ENCODE measurements around the gene RENBP. TPM values are rescaled to one million over a fixed set of nuclear protein-coding genes. Genes with fewer than 3 reads are reported as not detected.

RENBP gene
- total RNA-seq, 2 experiments from 2014 or later: 8.6 to 9.3 TPM

DNA sequence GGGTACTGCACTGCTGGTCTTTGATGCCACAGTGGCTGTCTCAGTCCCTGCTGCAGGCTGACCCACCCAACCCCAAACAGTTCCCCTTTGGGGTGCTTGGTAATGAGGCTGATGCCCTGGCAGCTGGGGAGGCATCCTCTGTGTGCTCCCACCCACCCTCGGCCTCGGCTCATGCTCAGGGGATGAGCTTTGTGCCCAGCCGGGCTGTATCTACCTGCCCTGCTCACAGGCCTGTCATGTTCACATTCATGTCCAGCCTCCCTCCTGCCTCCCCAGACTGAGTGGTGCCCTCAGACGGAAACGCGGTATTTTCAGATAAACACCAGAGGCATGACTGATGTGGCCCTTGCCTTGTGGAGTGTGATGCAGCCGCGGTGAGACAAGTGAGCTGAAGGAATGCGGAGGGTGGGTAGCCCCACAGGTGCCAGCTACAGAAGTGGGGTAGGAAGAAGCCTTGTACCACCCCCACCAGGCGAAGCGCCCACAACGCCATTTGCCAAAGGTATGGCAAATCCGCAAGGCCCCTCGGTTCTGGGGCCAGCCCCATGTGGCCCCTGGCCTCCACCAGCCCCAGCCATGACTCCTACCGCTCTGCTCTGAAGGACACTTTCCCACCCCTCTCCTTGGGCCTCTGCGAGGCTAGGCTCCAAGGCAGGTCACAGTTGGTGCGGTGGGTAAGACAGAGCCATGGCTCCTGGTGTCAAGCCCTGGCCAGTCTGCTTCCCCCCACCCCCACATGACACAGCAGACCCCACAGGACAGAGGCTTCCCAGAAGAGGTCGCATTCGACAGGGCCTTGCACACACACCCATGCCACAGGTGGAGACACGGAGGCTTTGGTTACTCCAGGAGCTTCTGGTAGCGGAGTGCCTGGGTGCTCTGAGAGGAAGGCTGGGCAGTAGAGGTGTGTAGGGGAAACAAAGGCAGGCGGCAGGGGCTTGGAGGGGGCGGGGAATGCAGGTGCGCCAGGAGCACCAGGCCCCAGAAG is 1.8 kb upstream of the RENBP start:
- no peaks in the 10 kb centered on the region for H3K9me3 ChIP-seq (ENCODE audit: control insufficient read depth in 1 of 2, insufficient read depth in 1 of 2, low read length in 2 of 2)
- ATAC-seq (ENCODE audit: poor library complexity) (no peak), DNase-seq (no peak)
- Mint-ChIP-seq H3K9me3 (no peaks in the 10 kb centered on the region), H3K27ac (no peak overlapping the region), H3K4me3 (no peak overlapping the region), H3K27me3 (no peaks in the 10 kb centered on the region), H3K36me3 (ENCODE audit: low read depth) (peaks cover 21% of the 10 kb centered on the region), H3K4me1 (ENCODE audit: low read depth) (peaks cover 11% of the 10 kb centered on the region)
- no peak overlapping the region for H3K4me3 ChIP-seq (ENCODE audit: low read length)
- TF ChIP-seq, protein P1, sequence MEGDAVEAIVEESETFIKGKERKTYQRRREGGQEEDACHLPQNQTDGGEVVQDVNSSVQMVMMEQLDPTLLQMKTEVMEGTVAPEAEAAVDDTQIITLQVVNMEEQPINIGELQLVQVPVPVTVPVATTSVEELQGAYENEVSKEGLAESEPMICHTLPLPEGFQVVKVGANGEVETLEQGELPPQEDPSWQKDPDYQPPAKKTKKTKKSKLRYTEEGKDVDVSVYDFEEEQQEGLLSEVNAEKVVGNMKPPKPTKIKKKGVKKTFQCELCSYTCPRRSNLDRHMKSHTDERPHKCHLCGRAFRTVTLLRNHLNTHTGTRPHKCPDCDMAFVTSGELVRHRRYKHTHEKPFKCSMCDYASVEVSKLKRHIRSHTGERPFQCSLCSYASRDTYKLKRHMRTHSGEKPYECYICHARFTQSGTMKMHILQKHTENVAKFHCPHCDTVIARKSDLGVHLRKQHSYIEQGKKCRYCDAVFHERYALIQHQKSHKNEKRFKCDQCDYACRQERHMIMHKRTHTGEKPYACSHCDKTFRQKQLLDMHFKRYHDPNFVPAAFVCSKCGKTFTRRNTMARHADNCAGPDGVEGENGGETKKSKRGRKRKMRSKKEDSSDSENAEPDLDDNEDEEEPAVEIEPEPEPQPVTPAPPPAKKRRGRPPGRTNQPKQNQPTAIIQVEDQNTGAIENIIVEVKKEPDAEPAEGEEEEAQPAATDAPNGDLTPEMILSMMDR (IDR thresholded peaks at IDR 0.05): no peak
- POLR2A ChIA-PET: interaction anchor here (0.8 to 10.3 kb wide), 4 partner anchors 12 to 23 kb away, joined by 3 to 196 read pairs (median 8); partner anchors contain the start of genes ARHGAP4 and NAA10
- CTCF ChIA-PET: interaction anchor here (0.7 to 3.8 kb wide), 8 partner anchors 9 to 182 kb away, joined by 3 to 101 read pairs (median 4); partner anchors contain the start of genes ARHGAP4, NAA10 and PLXNB3
- H3K4me1 ChIP-seq (ENCODE audit: insufficient read depth, low read length): peaks cover 55% of the 10 kb centered on the region
- no peaks in the 10 kb centered on the region for H3K27me3 ChIP-seq (ENCODE audit: control insufficient read depth in 1 of 2, insufficient read depth in 2 of 2, low read length in 2 of 2)
- peaks cover 27% of the 10 kb centered on the region for H3K36me3 ChIP-seq (ENCODE audit: insufficient read depth, low read length)
- intact Hi-C loops (cut with DNase I, micrococcal nuclease): loop anchor here (5.0 to 10.0 kb wide), 2 partner anchors 989 to 991 kb away; no protein-coding TSS in a partner anchor
- no peak overlapping the region for H3K27ac ChIP-seq (ENCODE audit: low read depth in 1 of 2, low read length in 2 of 2)

GRCh38 chrX:153944800-153945150 is 332 bp upstream of the RENBP start:
- no peaks in the 10 kb centered on the region for H3K9me3 Mint-ChIP-seq
- Histone ChIP-seq H3K4me1 (ENCODE audit: insufficient read depth, low read length) (peaks cover 56% of the 10 kb centered on the region), H3K9me3 (ENCODE audit: control insufficient read depth in 1 of 2, insufficient read depth in 1 of 2, low read length in 2 of 2) (no peaks in the 10 kb centered on the region), H3K36me3 (ENCODE audit: insufficient read depth, low read length) (peaks cover 13% of the 10 kb centered on the region), H3K27me3 (ENCODE audit: control insufficient read depth in 1 of 2, insufficient read depth in 2 of 2, low read length in 2 of 2) (no peaks in the 10 kb centered on the region), H3K27ac (ENCODE audit: low read depth in 1 of 2, low read length in 2 of 2) (no peak overlapping the region), H3K4me3 (ENCODE audit: low read length) (peak overlapping the region; percentile 54)
- peaks cover 20% of the 10 kb centered on the region for H3K4me1 Mint-ChIP-seq (ENCODE audit: low read depth)
- no peaks in the 10 kb centered on the region for H3K27me3 Mint-ChIP-seq
- intact Hi-C loops (cut with DNase I, micrococcal nuclease): loop anchor here (5.0 to 10.0 kb wide), 2 partner anchors 987 to 990 kb away; no protein-coding TSS in a partner anchor
- ChIA-PET CTCF (interaction anchor here (0.6 to 1.4 kb wide), 5 partner anchors 8 to 181 kb away, joined by 3 to 6 read pairs (median 5); partner anchors contain the start of gene PLXNB3), POLR2A (interaction anchor here (1.1 to 10.3 kb wide), 5 partner anchors 9 to 34 kb away, joined by 3 to 196 read pairs (median 3); partner anchors contain the start of genes ARHGAP4 and NAA10)
- DNase-seq: no peak
- peak; percentile 4 for ATAC-seq (ENCODE audit: poor library complexity)
- H3K27ac Mint-ChIP-seq: peak overlapping the region; percentile 76
- H3K4me3 Mint-ChIP-seq: no peak overlapping the region
- H3K36me3 Mint-ChIP-seq (ENCODE audit: low read depth): peaks cover 9% of the 10 kb centered on the region
- TF ChIP-seq, protein P1 (IDR thresholded peaks at IDR 0.05): no peak

DNA sequence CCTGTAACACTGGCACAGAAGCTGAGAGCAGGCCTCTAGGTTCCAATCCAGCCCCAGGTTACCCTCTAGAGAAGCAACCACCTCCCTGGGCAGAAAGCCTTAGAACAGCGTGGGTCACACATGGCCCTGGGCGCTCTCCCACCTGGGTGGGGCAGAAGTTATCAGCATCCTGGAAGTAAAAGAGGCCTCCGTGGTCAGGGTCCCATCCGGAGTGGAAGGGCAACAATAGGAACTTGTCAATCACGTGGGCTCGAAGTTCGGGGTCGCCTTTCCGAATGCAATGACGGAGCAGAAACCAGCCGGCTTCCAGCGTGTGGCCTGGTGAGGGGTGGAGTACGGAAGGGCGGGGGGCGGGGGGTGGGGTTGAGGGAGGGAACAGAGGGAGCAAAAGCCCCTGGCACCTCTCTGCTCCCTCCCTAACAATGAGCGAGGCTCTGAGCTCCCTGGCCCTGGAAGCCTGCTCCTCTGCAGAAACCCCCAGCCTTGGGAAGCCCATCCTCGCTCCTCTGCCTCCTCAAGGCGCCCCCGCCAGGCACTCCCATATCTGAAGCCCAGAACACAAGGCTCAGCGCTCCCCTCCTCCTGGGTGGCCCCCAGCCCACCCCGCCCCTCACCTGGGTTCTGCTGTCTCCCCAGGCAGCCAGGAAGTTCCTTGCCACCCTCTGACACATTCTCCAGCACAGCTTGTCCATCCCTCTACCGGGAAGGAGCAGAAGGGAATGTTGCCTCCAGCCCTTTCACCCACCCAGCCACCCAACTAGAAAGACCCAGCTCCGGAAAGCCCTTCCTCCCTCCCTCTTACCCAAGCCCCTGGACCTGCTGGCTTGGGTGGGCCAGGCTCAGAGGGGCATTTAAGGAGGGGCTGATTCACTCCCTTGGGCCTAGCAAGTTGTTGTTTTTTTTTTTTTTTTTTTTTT is 2.8 kb downstream of the RENBP start:
- Histone ChIP-seq H3K9me3 (ENCODE audit: control insufficient read depth in 1 of 2, insufficient read depth in 1 of 2, low read length in 2 of 2) (no peaks in the 10 kb centered on the region), H3K36me3 (ENCODE audit: insufficient read depth, low read length) (no peaks in the 10 kb centered on the region), H3K27ac (ENCODE audit: low read depth in 1 of 2, low read length in 2 of 2) (no peak overlapping the region), H3K4me3 (ENCODE audit: low read length) (no peak overlapping the region), H3K27me3 (ENCODE audit: control insufficient read depth in 1 of 2, insufficient read depth in 2 of 2, low read length in 2 of 2) (no peaks in the 10 kb centered on the region), H3K4me1 (ENCODE audit: insufficient read depth, low read length) (peaks cover 35% of the 10 kb centered on the region)
- ChIA-PET CTCF (no interaction called here), POLR2A (interaction anchor here (10.3 kb wide), 1 partner anchor 16 kb away, joined by 196 read pairs; the partner anchor contains the start of gene ARHGAP4)
- peak overlapping the region; percentile 68 for H3K4me3 Mint-ChIP-seq
- H3K9me3 Mint-ChIP-seq: no peaks in the 10 kb centered on the region
- intact Hi-C loops (cut with DNase I, micrococcal nuclease): loop anchor here in 1 of 2 experiments (10.0 kb wide), 1 partner anchor 987 kb away; no protein-coding TSS in a partner anchor
- H3K27me3 Mint-ChIP-seq: no peaks in the 10 kb centered on the region
- H3K4me1 Mint-ChIP-seq (ENCODE audit: low read depth): peaks cover 18% of the 10 kb centered on the region
- no peaks in the 10 kb centered on the region for H3K36me3 Mint-ChIP-seq (ENCODE audit: low read depth)
- TF ChIP-seq, protein P1 (IDR thresholded peaks at IDR 0.05): no peak
- ATAC-seq (ENCODE audit: poor library complexity): no peak
- DNase-seq: no peak
- peak overlapping the region; percentile 56 for H3K27ac Mint-ChIP-seq

All from CD4-positive, alpha-beta T cell (primary cell).